HepG2 (cell line): ENCODE measurements around the gene OSGIN1. TPM values are rescaled to one million over a fixed set of nuclear protein-coding genes. Genes with fewer than 3 reads are reported as not detected.
A peak's percentile ranks its signal among the peaks of the same experiment; 100 is the strongest.

Source experiments
- CC2D1A ChIP-seq: sonication (generic); formaldehyde crosslinking; IDR thresholded peaks from 2 replicates; pipeline ENCODE4 v1.8.1; 2023; ENCODE audit warnings: mild to moderate bottlenecking, missing genetic modification reagents
- E2F5 ChIP-seq: sonication (generic); formaldehyde crosslinking; conservative IDR thresholded peaks from 2 replicates; pipeline ENCODE4 v1.4.0; 2020; ENCODE audit warnings: missing genetic modification reagents
- FOSL2 ChIP-seq: sonication (generic); formaldehyde crosslinking; IDR thresholded peaks from 2 replicates; pipeline ENCODE4 v1.4.0; 2020; ENCODE audit warnings: missing genetic modification reagents
- GATA4 ChIP-seq: sonication (generic); IDR thresholded peaks from 2 replicates; pipeline ENCODE4 v1.6.1; 2016; ENCODE audit warnings: antibody characterized with exemption, low read depth, borderline replicate concordance
- HIC2 ChIP-seq: sonication (generic); formaldehyde crosslinking; IDR thresholded peaks from 2 replicates; pipeline ENCODE4 v1.9.0; 2022; ENCODE audit warnings: low read depth, missing genetic modification reagents
- JUNB ChIP-seq: sonication (generic); formaldehyde crosslinking; IDR thresholded peaks from 2 replicates; pipeline ENCODE4 v1.8.0; 2022; ENCODE audit warnings: missing genetic modification reagents, mild to moderate bottlenecking, borderline replicate concordance
- KLF6 ChIP-seq: IDR thresholded peaks from 2 replicates; pipeline ENCODE4 v1.8.0; 2016; ENCODE audit warnings: missing biosample characterization, missing genetic modification reagents
- MYPOP ChIP-seq: sonication (generic); formaldehyde crosslinking; IDR thresholded peaks from 2 replicates; pipeline ENCODE4 v1.8.1; 2023; ENCODE audit warnings: mild to moderate bottlenecking, moderate library complexity, missing genetic modification reagents
- NAIF1 ChIP-seq: sonication (generic); formaldehyde crosslinking; IDR thresholded peaks from 2 replicates; pipeline ENCODE4 v1.5.0; 2020; ENCODE audit warnings: mild to moderate bottlenecking, missing genetic modification reagents, borderline replicate concordance
- NFKBIZ ChIP-seq: IDR thresholded peaks from 2 replicates; pipeline ENCODE4 v1.6.1; 2018; ENCODE audit warnings: missing genetic modification reagents, missing compliant biosample characterization
- PITX1 ChIP-seq: sonication (generic); formaldehyde crosslinking; IDR thresholded peaks from 2 replicates; pipeline ENCODE4 v1.5.1; 2020; ENCODE audit warnings: mild to moderate bottlenecking, missing genetic modification reagents
- TBL1XR1 ChIP-seq: fragments of 150-350 bp; IDR thresholded peaks from 2 replicates; pipeline ENCODE4 v1.6.1; 2014; ENCODE audit warnings: borderline replicate concordance, low read length; ENCODE audit not compliant: partially characterized antibody
- TBP ChIP-seq: sonication (generic); formaldehyde crosslinking; IDR thresholded peaks from 2 replicates; pipeline ENCODE4 v1.5.0; 2020; ENCODE audit warnings: missing genetic modification reagents
- ZNF274 ChIP-seq: sonication (generic); formaldehyde crosslinking; IDR thresholded peaks from 2 replicates; pipeline ENCODE4 v1.5.1; 2020; ENCODE audit warnings: mild to moderate bottlenecking, missing genetic modification reagents
- ZNF282 ChIP-seq: fragments of 450-650 bp; IDR thresholded peaks from 2 replicates; pipeline ENCODE4 v1.6.1; 2018; ENCODE audit not compliant: partially characterized antibody
- ZNF563 ChIP-seq: sonication (generic); formaldehyde crosslinking; IDR thresholded peaks from 2 replicates; pipeline ENCODE4 v1.8.0; 2022; ENCODE audit warnings: mild to moderate bottlenecking, moderate library complexity, missing genetic modification reagents
- ZNF567 ChIP-seq: sonication (generic); formaldehyde crosslinking; IDR thresholded peaks from 2 replicates; pipeline ENCODE4 v1.8.1; 2023; ENCODE audit warnings: mild to moderate bottlenecking, missing genetic modification reagents, borderline replicate concordance
- polyA plus RNA-seq, 8 experiments: library from polyadenylated mRNA; depleted of rRNA in 3 of 8; stranded (reverse) in 7 of 8; unstranded in 1 of 8; fragments of >200 nt; fragmentation: Illumina TruSeq in 4 of 8; extraction: Trizol in 4 of 8; gene quantifications; 2 replicates each; pipeline versions ENCODE4 v1.2.1 to v1.2.3, GENCODE V29; 2011 to 2016; ENCODE audit warnings: low read depth in 4 of 8, missing spikeins in 1 of 8, mixed read lengths in 1 of 8; ENCODE audit not compliant: insufficient read depth in 1 of 8
- total RNA-seq, 5 experiments: library from RNA; depleted of rRNA; stranded (reverse); fragments of >200 nt; fragmentation: Illumina TruSeq; extraction: Trizol; gene quantifications; 2 replicates each; pipeline ENCODE4 v1.2.3, GENCODE V29; 2016; ENCODE audit warnings: low read depth in 1 of 5
- TF ChIP-seq, protein P1 (sequence below): sonication (generic); formaldehyde crosslinking; IDR thresholded peaks from 2 replicates; pipeline ENCODE4 v1.4.0; 2020; ENCODE audit warnings: missing genetic modification reagents
- TF ChIP-seq, protein P2 (sequence below): IDR thresholded peaks from 2 replicates; pipeline ENCODE4 v1.6.1; 2016; ENCODE audit warnings: low read depth, missing genetic modification reagents, missing compliant biosample characterization

The OSGIN1 gene
- total and polyA plus RNA-seq, 2 of the 13 experiments (the other 11 are each of a cell fraction or from before 2014, with no cell fraction given) = 20.5 to 27.1 TPM

DNA sequence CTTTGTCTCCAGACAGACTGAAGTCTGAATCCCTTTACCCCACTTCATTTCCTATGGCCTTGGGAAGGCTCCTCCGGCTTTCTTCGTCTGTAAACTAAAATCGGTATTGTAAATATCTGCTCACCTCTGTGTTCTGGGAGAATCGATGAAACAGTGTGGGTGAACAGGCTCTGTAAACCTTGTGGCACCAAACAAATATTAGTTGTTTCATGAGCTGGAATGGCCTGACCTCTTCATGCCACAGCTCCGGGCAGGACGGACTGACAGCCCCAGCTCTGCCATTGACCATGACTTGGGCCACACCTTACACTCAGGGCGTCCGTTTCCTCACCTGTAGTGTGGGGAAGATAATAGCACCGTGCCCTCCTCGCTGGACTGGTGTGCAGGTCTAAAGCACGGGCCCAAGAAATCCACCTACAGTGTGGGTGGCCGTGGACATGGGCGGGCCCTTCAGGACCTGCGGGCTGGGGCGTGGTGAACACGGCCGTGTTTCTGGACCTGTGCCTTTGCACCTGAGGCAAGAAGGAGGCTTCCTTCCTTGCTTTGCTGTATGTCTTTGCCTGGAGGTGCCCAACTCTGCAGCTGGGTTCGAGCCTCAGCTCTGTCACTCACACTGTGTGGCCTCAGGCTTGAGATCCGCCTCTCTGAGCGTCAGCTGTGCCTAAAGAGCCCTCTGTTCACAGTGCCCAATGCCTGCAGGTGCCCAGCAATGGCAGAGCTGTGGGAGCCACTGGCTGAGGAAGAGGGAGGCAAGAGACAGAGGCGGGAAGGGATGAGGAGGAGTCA lies 6.1 kb upstream of the OSGIN1 start (continued):
- TF ChIP-seq E2F5 = no peak
- TF ChIP-seq ZNF274 (CRISPR knock-in tag) = peak; percentile 23; the same call in 1 of the 2 replicates
- peak; percentile 51 for TF ChIP-seq PITX1 (CRISPR knock-in tag)
- peak; percentile 56; the same call in 1 of the 2 replicates for TF ChIP-seq ZNF567
- 0 out of 2 replicates have a peak, but pooled peaks have one; percentile 46 for TF ChIP-seq KLF6 (CRISPR knock-in tag)
- TF ChIP-seq TBL1XR1 = peak; percentile 25
- TF ChIP-seq, protein P1, sequence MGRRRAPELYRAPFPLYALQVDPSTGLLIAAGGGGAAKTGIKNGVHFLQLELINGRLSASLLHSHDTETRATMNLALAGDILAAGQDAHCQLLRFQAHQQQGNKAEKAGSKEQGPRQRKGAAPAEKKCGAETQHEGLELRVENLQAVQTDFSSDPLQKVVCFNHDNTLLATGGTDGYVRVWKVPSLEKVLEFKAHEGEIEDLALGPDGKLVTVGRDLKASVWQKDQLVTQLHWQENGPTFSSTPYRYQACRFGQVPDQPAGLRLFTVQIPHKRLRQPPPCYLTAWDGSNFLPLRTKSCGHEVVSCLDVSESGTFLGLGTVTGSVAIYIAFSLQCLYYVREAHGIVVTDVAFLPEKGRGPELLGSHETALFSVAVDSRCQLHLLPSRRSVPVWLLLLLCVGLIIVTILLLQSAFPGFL (CRISPR knock-in tag) = no peak
- TF ChIP-seq ZNF563 (CRISPR knock-in tag) = no peak
- no peak for TF ChIP-seq NAIF1
- 0 out of 2 replicates have a peak, but pooled peaks have one; percentile 33 for TF ChIP-seq NFKBIZ (CRISPR knock-in tag)
- TF ChIP-seq HIC2 = peak; percentile 91
- no peak for TF ChIP-seq TBP (CRISPR knock-in tag)
- TF ChIP-seq FOSL2 (CRISPR knock-in tag) = peak; percentile 56
- no peak for TF ChIP-seq GATA4
- no peak for TF ChIP-seq ZNF282
- no peak for TF ChIP-seq JUNB (CRISPR knock-in tag)
- TF ChIP-seq, protein P2, sequence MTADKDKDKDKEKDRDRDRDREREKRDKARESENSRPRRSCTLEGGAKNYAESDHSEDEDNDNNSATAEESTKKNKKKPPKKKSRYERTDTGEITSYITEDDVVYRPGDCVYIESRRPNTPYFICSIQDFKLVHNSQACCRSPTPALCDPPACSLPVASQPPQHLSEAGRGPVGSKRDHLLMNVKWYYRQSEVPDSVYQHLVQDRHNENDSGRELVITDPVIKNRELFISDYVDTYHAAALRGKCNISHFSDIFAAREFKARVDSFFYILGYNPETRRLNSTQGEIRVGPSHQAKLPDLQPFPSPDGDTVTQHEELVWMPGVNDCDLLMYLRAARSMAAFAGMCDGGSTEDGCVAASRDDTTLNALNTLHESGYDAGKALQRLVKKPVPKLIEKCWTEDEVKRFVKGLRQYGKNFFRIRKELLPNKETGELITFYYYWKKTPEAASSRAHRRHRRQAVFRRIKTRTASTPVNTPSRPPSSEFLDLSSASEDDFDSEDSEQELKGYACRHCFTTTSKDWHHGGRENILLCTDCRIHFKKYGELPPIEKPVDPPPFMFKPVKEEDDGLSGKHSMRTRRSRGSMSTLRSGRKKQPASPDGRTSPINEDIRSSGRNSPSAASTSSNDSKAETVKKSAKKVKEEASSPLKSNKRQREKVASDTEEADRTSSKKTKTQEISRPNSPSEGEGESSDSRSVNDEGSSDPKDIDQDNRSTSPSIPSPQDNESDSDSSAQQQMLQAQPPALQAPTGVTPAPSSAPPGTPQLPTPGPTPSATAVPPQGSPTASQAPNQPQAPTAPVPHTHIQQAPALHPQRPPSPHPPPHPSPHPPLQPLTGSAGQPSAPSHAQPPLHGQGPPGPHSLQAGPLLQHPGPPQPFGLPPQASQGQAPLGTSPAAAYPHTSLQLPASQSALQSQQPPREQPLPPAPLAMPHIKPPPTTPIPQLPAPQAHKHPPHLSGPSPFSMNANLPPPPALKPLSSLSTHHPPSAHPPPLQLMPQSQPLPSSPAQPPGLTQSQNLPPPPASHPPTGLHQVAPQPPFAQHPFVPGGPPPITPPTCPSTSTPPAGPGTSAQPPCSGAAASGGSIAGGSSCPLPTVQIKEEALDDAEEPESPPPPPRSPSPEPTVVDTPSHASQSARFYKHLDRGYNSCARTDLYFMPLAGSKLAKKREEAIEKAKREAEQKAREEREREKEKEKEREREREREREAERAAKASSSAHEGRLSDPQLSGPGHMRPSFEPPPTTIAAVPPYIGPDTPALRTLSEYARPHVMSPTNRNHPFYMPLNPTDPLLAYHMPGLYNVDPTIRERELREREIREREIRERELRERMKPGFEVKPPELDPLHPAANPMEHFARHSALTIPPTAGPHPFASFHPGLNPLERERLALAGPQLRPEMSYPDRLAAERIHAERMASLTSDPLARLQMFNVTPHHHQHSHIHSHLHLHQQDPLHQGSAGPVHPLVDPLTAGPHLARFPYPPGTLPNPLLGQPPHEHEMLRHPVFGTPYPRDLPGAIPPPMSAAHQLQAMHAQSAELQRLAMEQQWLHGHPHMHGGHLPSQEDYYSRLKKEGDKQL (CRISPR knock-in tag) = 0 out of 2 replicates have a peak, but pooled peaks have one; percentile 23
- TF ChIP-seq MYPOP (CRISPR knock-in tag) = no peak
- TF ChIP-seq CC2D1A (CRISPR knock-in tag) = 0 out of 2 replicates have a peak, but pooled peaks have one; percentile 52
